Activated CD4-positive, alpha-beta T cell treated with anti-CD3 and anti-CD28 coated beads for 4 hours (primary cell): ENCODE results near the gene MAP3K14.

Experiments used
- DNase-seq, 2 donors: peaks; one replicate each; pipeline ENCODE4 v3.0.0-alpha.2; 2020

MAP3K14 gene

GRCh38 chr17:45338996-45339535 is 22.2 kb upstream of the MAP3K14 start:
- no peak for DNase-seq

- no peak for DNase-seq
Observed at GRCh38 chr17:45338023-45338781, 21.4 kb upstream of the MAP3K14 start.

DNA sequence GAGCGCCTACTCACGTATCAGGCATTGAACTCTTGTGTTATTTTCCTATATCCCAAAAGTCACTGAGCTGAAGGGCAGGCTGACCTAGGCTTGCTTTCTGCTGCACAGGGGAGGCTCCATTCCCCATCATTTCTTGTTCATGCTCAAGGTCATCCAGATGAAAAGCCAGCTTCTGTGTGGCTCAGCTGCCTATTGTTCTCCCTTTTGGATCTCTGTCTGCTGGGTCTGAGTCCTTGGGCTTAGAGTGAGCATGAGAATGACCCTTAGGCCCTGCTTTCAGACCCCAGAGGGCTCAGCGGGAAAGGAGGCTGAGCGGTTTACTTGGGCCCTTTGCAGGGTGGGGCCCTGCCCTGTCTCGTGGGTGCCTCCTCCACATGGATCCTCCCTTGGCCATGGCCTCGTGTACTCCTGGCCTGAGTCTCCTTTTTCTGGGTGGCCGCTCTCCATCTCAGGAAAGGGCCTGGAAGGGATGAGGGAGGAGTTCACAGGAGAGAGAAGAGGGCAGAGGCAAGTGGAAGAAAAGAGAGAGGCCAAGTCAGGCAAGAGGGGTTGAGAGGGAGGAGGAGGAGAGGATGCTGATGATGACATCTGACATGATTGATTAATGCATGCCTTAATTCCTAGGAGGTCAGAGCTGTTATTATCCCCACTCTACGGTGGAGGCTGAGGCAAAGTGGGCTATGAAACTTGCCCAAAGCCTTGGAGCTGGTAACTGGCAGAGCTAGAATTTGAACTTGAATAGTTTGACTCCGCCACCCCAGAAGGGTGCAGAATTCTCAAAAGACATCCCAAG is 19.8 kb upstream of the MAP3K14 start:
- DNase-seq, result no peak

GRCh38 chr17:45335721-45336120 is 18.9 kb upstream of the MAP3K14 start:
- DNase-seq, result no peak

DNA sequence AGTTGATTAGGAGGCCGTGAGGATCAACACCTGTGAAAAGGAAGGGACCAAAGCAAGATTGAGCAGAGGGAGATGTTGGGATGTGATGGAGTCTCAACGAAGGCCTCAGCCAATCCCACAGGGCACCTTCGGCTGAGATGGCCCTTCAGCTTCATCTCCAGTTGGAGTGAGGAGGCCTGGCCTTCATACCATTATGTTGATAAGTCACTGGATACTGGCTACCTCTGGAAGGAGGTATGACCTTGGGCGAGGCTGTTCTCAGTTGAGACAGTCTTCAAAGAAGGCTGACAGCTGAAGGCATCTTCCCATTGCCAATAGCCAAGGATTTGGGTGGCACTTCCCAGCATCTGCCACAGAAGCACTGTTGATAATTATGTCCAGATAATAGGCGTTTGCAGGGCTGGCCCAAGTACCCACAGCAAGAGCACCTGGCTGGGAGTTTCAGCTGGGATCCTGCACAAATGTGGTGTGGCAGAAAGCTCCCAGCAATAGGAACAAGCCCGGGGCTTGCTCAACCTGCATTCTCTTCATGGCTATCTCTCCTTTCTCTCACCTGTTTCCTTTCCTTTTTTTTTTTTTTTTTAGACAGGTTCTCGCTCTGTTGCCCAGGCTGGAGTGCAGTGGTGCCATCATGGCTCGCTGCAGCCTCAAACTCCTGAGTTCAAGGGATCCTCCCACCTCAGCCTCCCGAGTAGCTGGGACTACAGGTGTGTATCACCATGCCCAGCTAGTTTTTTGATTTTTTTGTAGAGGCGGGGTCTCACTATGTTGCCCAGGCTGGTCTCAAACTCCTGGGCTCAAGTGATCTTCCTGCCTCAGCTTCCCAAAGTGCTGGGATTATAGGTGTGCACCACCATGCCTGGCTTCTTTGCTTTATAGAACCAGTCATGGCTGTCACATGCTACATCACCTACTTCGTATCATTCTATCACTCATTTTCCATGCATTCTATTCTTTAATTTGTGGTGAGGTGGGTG is 18.2 kb upstream of the MAP3K14 start:
- no peak for DNase-seq

DNA sequence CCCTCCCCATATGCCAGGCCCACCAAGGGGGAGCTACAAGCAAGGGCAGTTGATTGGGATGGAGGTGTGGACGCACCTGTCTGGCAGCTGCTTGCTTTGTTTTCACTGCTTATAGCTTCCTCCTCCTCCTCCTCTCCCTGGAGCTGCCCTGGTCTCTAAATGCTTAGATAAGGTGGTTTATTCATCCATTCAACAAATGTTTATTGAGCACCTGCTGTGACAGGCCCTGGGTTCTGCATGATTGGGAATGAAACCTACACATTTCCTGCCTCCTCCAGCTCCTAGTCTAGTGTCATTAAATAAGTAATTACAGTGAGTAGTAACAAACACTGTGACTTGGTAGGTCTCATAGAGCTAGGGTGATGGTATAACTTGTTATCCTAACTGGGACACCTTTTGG is 17.4 kb upstream of the MAP3K14 start:
- no peak for DNase-seq

DNA sequence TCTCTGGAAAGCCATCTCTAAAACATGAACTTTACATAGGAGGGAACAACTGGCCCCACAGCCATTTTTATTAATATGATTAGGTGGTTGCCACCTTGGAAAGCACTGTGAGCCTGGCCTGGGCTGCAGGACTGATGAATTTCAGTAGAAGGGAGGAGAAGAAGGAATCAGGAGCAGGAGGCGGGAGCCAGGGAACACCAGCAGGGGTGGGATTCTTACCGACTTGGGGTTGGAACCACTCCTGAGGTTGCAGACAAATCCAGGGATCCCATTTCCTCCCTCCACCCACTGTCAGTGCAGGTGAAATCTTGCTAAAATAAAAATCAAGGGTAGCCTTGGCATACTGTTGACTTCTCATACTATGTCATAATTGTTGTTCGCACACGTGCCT is 16.9 kb upstream of the MAP3K14 start:
- DNase-seq, result no peak

DNA sequence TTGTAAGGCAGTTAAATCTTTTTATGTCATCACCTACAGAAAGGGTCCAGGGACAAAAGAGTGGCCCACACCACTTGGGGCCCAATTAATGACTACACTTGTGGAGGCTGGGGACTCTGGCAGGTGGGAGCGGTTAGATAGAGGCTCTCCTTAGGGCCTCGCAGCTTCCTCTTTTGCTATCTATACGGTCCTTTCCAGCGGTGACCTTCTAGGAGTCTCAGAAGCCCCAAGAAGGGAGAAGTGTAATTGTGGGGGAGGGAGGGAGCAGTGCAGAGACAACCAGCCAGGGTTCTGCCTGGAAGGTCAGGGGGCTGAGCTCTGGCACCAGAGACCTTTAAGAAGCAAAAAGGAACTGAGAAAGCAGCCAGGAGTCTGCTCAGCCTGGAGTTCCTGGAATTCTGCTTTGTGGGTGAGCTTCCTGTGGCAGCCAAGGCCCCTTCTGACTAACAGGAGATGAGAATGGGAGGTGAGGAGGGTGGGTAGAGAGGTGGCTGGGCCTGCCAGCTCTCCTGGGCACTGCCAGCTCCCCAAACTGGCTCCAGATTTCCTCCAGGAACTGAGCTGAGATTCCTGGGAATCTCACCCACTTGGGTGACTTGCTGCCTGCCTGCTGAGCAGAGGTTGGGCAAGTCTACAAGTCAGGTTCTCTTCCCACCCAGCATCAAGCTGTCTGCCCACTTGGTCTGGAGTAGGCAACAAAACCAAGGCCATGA is 16.3 kb upstream of the MAP3K14 start:
- no peak for DNase-seq

DNA sequence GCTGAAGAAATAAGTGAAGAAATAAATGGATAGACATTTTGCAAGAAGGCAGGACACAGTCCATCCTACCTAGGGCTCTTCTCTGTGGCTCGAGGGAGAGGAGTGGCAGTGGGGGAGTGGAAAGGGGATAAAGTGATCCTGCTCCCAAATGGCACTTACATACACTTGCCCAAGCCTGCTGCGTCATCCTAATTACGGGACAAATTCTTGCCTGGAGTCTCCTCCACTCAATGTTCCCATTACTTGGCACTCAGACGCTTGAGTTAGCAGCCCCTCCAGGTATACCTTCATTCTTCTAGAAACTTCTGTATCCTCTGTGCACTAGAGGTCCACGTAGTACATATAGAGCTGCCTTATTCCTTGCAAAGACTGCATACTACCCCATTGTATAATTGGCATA is 15.7 kb upstream of the MAP3K14 start:
- DNase-seq, result no peak

DNA sequence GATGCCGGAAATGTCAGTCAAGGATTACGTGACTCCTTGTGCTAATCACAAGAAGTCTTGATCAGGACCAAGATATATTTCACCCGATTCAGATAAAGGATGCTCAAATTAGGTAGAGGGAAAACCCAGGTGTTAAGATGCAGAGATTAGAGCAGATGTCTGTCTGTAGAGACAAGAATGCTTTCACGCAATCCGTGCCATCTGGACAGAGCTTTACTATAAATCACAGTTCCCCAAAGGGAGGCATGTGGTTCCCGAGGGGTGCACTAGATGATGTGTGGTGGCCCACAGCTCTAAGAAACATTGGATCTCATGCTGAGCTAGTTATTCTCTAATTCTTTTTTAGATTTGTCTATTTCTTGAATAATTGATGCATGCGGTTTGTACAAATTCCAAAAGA is 9.8 kb upstream of the MAP3K14 start:
- DNase-seq, result no peak

- DNase-seq, result no peak
Observed at GRCh38 chr17:45325810-45326209, 9.0 kb upstream of the MAP3K14 start.

DNA sequence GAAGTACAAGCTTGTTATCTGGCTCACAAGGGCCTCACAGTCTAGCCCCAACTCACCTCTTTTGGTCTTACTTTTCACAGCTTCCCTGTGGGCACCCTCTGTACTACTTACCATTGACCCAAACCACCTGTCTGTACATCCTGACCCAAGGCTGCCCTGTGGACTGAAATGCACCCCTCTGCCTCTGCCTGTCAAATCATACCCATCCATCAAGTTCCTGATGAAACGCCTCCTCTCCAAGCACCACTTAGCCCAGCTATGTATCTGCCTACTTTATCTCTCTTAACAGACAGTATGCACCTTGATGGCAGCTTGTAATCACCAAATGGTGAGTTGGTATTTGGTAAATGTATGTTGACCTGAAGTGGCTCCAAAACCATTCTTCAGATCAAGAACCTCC is 7.5 kb upstream of the MAP3K14 start:
- no peak for DNase-seq

GRCh38 chr17:45322168-45322567 is 5.3 kb upstream of the MAP3K14 start:
- no peak for DNase-seq

DNA sequence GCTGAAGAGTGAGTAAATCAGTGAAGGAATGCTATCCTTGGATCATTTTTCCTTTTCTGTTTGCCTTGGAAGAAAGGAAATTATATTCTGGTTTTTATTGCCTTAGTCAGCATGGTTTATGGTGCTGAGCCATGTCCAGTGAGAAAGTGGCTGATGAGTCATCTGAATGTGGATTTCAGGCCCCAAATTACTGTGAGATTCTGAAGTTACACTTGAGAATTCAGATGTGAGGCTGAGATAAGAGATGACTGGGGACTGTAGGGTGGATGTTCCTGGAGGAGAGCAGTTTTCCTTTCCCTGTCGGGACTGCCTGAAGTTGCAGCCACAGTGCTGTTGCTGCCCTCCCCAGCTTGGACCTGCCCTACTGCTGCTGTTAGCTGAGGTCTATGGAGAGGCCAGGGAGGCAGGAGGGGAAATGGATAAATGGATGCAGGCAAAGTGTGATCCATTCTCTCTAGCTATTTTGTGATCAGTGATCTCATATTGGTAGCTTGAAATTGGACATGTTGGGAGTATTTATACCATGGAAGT is 4.2 kb upstream of the MAP3K14 start:
- DNase-seq, result no peak

GRCh38 chr17:45320349-45320930 is 3.6 kb upstream of the MAP3K14 start:
- DNase-seq, result no peak

- DNase-seq, result no peak
Observed at GRCh38 chr17:45319239-45319703, 2.5 kb upstream of the MAP3K14 start.

DNA sequence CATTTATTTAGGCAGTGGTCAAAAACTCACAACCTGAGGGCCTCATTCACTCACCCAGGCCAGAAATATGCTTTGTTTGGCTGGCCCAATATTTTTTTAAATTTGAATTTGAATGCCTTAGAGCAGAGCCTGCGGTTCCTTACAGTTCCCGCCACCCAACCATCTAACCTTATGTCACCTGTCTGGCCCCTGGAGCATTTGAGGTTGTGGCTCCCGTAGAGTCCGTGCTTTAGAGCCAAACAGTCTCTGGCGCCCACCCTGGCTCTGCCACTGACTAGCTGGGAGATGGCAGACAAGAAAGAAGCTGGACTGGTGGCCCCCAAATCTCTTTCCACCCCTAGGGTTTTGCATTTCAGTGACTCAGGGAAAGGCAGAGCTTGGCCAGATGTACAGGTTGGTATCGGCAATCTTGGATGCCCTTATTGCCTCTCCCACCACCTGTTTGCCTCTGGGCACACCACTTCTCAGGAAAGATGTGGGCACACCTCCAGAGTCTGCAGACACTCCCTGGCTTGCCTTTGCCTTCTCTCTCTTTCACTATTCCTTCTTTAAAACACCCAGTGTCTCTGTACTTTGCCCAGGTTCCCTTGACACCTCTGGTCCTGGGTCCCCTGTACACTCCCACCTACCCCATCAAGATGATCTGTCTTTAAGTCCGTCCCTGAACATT is 1.9 kb upstream of the MAP3K14 start:
- DNase-seq, result no peak

- peak; percentile 99 to 100 for DNase-seq
Observed at GRCh38 chr17:45317111-45317928, 500 bp upstream of the MAP3K14 start.

GRCh38 chr17:45315648-45316433 is 979 bp downstream of the MAP3K14 start:
- DNase-seq, result no peak
